Stimulated activated CD4-positive, alpha-beta T cell treated with anti-CD3 and anti-CD28 coated beads, Interleukin-1b, Interleukin-23, amount 100 ng/mL, for 24 hours (primary cell): ENCODE results near the gene RNF32.
A peak's percentile ranks its signal among the peaks of the same experiment; 100 is the strongest.

Source experiments
- DNase-seq, 4 experiments: peaks; one replicate each; pipeline ENCODE4 v3.0.0-alpha.2; 2020; ENCODE audit warnings: low read depth in 4 of 4, low spot score in 1 of 4

RNF32 gene

GRCh38 chr7:156640257-156640948 is at the start of gene RNF32:
RNF32 (plus strand) TSS chr7:156640774; CDS start chr7:156643878, 3,104 bp downstream.
- peak; percentile 93 to 100 (median 99) for DNase-seq

GRCh38 chr7:156592155-156592884 is 48.3 kb upstream of the RNF32 start:
- no peak for DNase-seq

GRCh38 chr7:156594283-156595080 is 46.1 kb upstream of the RNF32 start:
- no peak for DNase-seq

- DNase-seq, result no peak
Measured at GRCh38 chr7:156600496-156600895, 40.1 kb upstream of the RNF32 start.

GRCh38 chr7:156602283-156602682 is 38.3 kb upstream of the RNF32 start:
- DNase-seq, result no peak

GRCh38 chr7:156603011-156603410 is 37.6 kb upstream of the RNF32 start:
- no peak for DNase-seq

- DNase-seq, result no peak
Measured at GRCh38 chr7:156603629-156604028, 36.9 kb upstream of the RNF32 start.

- no peak for DNase-seq
Measured at GRCh38 chr7:156604311-156604710, 36.3 kb upstream of the RNF32 start.

- no peak for DNase-seq
Measured at GRCh38 chr7:156604836-156605695, 35.5 kb upstream of the RNF32 start.

GRCh38 chr7:156606135-156606534 is 34.4 kb upstream of the RNF32 start:
- no peak for DNase-seq

- DNase-seq, result no peak
Measured at GRCh38 chr7:156606691-156607331, 33.8 kb upstream of the RNF32 start.

GRCh38 chr7:156607332-156608172 is 33.0 kb upstream of the RNF32 start:
- no peak for DNase-seq

GRCh38 chr7:156608173-156608478 is 32.4 kb upstream of the RNF32 start:
- no peak for DNase-seq

- no peak for DNase-seq
Measured at GRCh38 chr7:156609010-156609877, 31.3 kb upstream of the RNF32 start.

- no peak for DNase-seq
Measured at GRCh38 chr7:156610130-156610529, 30.4 kb upstream of the RNF32 start.

GRCh38 chr7:156610601-156611000 is 30.0 kb upstream of the RNF32 start:
- DNase-seq, result no peak

GRCh38 chr7:156611014-156612010 is 29.3 kb upstream of the RNF32 start:
- no peak for DNase-seq
